Fibroblast of the aortic adventitia (primary cell): ENCODE measurements around the gene LIN28B. TPM values are rescaled to one million over a fixed set of nuclear protein-coding genes. Genes with fewer than 3 reads are reported as not detected.

Experiments used
- DNase-seq: peaks from one replicate; pipeline ENCODE4 v3.0.0-alpha.2; 2010; ENCODE audit warnings: low read depth
- H3K4me3 ChIP-seq: 2 replicates; pipeline ENCODE4 v1.5.1; 2011; ENCODE audit warnings: low read depth, mild to moderate bottlenecking, control low read depth, low read length, moderate library complexity
- total RNA-seq: library from RNA; depleted of rRNA; stranded (reverse); fragments of >200 nt; gene quantifications from 2 replicates; pipeline ENCODE4 v1.2.3, GENCODE V29; 2012; ENCODE audit warnings: low replicate concordance
- TF ChIP-seq, protein P1 (sequence below): IDR thresholded peaks from 2 replicates; pipeline ENCODE4 v1.5.1; 2011; ENCODE audit warnings: mild to moderate bottlenecking, low read length, control low read depth, inconsistent platforms; ENCODE audit not compliant: insufficient read depth

Gene LIN28B, protein sequence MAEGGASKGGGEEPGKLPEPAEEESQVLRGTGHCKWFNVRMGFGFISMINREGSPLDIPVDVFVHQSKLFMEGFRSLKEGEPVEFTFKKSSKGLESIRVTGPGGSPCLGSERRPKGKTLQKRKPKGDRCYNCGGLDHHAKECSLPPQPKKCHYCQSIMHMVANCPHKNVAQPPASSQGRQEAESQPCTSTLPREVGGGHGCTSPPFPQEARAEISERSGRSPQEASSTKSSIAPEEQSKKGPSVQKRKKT
- total RNA-seq, result not detected in 2 replicates

DNA sequence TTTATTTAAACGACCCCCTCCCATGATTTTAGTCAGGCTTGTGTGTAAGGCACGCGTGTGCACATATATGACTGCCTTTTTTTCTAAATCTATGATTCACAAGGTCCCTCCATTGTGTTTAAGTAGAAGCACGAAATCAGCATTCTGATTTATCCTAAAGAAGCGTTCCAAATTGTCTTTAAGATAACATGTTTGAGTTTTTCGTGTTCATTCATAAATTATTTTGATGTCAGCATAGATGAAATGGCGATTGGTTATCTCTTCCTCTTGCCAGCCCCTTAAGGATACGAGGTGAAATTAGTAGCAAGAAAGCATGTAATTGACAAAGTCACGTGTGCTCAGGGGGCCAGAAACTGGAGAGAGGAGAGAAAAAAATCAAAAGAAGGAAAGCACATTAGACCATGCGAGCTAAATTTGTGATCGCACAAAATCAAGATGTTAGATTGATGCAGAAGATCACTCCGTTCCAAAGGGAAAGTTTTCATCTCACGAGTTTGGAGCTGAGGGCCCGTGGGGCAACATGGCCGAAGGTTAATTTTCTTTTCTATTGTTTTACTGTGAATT is at the start of gene LIN28B:
Gene LIN28B, plus strand, starts transcription at position 377 of the 564 bp plus-strand sequence. Its CDS starts 144 bp downstream, at position 521.
- no peak for DNase-seq
- TF ChIP-seq, protein P1, sequence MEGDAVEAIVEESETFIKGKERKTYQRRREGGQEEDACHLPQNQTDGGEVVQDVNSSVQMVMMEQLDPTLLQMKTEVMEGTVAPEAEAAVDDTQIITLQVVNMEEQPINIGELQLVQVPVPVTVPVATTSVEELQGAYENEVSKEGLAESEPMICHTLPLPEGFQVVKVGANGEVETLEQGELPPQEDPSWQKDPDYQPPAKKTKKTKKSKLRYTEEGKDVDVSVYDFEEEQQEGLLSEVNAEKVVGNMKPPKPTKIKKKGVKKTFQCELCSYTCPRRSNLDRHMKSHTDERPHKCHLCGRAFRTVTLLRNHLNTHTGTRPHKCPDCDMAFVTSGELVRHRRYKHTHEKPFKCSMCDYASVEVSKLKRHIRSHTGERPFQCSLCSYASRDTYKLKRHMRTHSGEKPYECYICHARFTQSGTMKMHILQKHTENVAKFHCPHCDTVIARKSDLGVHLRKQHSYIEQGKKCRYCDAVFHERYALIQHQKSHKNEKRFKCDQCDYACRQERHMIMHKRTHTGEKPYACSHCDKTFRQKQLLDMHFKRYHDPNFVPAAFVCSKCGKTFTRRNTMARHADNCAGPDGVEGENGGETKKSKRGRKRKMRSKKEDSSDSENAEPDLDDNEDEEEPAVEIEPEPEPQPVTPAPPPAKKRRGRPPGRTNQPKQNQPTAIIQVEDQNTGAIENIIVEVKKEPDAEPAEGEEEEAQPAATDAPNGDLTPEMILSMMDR, result no peak
- H3K4me3 ChIP-seq, result no peak within 1 kb of the TSS

DNA sequence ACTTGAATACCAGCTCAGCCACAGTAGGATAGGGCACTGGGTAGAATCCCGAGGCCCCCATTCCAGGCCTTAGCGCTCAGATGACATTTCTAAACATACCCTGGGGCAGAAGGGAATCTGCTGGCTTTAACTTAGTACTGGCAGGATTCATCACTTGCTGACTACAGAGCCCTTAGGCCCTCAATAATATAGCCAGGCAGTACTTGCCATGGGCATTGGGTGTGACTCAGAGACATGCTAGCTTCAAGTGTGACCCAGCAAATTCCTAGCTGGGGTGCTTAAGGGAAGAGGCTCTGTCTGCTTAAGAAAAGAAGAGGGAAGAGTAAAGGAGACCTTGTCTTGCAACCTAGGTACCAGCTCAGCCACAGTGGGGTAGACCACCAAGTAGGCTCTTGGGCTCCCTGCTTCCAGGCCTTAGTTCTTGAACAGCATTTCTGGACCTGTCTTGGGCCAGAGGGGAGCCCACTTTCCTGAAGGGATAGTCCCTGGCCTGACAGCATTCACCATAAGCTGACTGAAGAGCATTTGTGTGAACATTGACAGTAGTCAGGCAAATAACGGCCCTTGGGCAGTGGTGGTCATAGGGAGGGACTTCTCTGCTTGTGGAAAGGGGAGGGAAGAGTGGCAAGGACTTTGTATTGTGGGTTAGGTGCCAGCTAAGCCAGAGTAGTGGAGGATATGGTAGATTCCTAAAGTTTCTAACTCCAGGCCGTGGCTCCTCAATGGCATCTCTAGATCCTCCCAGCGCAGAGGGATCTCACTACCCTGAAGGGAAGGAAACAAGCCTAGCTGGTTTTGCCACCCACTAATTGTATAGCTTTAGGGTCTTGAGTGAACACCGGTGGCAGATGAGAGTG is 48.6 kb upstream of the LIN28B start:
- no peak for DNase-seq
- H3K4me3 ChIP-seq, result no peak overlapping the region
- TF ChIP-seq, protein P1, result no peak

DNA sequence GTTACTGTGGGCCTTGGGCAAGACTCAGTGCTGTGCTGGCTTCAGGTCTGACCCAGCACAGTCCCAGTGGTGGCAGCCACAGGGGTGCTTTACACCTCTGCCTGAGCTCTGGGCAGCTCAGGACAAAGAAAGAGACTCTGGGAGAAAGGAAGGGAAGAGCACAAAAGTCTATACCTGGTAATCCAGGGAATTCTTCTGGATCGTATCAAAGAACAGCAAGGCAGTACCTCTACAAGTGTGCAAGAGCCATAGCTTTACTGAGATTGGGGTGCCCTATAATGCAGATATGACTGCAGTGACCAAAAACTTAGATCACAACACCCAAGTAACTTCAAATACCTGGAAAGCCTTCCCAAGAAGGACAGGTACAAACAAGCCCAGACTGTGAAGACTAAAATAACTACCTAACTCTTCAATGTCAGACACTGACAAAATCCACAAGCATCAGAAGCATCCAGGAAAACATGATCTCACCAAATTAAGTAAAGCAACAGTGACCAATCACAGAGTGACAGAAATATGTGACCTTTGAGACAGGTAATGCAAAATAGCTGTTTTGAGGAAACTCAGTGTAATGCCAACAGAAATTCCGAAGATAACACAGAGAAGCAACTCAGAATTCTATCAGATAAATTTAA is 47.9 kb upstream of the LIN28B start:
- TF ChIP-seq, protein P1, result no peak
- no peak for DNase-seq
- H3K4me3 ChIP-seq, result no peak overlapping the region

DNA sequence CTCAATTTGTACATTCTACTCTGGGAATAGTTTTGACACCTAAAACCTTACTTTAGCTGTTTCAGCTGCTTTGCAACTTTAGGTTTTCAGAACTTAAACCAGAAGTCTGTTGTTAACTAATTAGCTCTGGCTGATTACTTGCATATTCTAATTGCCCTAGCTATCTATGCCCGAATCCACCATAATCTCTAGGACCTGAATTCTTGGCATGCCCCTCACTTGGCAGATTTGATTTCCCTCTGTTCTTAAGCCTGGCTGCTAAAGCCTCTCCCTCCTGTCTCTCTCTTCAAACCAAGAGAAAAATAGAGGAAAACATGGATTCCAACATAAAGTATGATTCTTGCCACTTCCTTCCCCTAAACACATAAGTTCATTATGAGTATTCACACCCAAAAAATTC is 35.0 kb upstream of the LIN28B start:
- H3K4me3 ChIP-seq, result no peak overlapping the region
- DNase-seq, result no peak
- TF ChIP-seq, protein P1, result no peak

DNA sequence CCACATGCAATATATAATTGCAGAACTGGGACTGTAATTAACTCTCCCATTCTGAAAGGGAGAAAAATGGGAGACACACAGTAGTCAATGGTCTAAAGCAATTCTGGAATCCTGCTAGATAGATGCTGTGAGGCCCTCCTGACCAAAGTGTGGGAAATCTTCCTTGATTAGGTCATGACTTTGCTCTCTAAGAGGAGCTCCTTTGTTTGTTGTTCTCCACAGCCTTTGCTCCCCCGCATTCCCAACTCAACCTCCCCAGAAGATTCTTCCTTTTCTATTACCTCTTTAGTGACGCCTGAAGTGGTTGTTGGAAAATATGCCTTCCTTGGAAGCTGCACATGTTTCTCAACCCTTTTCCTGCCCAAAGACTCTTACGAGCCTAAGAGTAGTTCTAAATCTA is 28.8 kb upstream of the LIN28B start:
- TF ChIP-seq, protein P1, result no peak
- no peak overlapping the region for H3K4me3 ChIP-seq
- DNase-seq, result no peak

DNA sequence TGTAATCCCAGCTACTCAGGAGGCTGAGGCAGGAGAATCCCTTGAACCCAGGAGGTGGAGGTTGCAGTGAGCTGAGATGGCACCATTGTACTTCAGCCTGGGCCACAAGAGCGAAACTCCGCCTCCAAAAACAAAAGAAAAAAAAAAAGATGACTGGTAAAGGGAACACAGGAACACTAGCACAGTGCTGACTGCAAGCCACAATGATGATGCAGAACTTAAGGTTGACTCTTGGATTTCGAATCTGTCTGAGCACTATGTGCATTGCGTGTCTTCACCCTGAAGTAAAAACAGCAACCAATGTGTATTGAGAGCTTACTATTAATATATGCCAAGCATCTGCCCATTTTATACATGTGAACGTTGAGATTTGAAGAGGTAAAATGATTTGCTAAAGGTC is 27.6 kb upstream of the LIN28B start:
- DNase-seq, result no peak
- TF ChIP-seq, protein P1, result no peak
- H3K4me3 ChIP-seq, result no peak overlapping the region
